ENCODE measurements around the gene GIT2.

GRCh38 chr12:109944561-109945359 lies 51.4 kb downstream of the GIT2 start:
- TF ChIP-seq EZH2 (IDR thresholded peaks at IDR 0.05; ENCODE audit: borderline replicate concordance, control insufficient read depth, low read depth, low read length) (no peak), FOXM1 (IDR thresholded peaks at IDR 0.05; ENCODE audit: low read depth, low read length) (no peak), ELK1 (IDR thresholded peaks at IDR 0.05; ENCODE audit: low read depth, low read length) (no peak), YY1 (IDR thresholded peaks at IDR 0.05; ENCODE audit: low read depth, low read length) (no peak)
- TF ChIP-seq, protein P1, sequence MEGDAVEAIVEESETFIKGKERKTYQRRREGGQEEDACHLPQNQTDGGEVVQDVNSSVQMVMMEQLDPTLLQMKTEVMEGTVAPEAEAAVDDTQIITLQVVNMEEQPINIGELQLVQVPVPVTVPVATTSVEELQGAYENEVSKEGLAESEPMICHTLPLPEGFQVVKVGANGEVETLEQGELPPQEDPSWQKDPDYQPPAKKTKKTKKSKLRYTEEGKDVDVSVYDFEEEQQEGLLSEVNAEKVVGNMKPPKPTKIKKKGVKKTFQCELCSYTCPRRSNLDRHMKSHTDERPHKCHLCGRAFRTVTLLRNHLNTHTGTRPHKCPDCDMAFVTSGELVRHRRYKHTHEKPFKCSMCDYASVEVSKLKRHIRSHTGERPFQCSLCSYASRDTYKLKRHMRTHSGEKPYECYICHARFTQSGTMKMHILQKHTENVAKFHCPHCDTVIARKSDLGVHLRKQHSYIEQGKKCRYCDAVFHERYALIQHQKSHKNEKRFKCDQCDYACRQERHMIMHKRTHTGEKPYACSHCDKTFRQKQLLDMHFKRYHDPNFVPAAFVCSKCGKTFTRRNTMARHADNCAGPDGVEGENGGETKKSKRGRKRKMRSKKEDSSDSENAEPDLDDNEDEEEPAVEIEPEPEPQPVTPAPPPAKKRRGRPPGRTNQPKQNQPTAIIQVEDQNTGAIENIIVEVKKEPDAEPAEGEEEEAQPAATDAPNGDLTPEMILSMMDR (IDR thresholded peaks at IDR 0.05 in 2 of 3, conservative IDR thresholded peaks at IDR 0.05 in 1 of 3; ENCODE audit: control insufficient read depth in 2 of 3, extremely low read depth in 1 of 3, insufficient read depth in 1 of 3, low read depth in 3 of 3, low read length in 3 of 3), result no peak
